ENCODE data around the gene SCNM1.

SCNM1 gene

GRCh38 chr1:151143057-151143435 lies 22.9 kb upstream of the SCNM1 start:
- H3K4me3 ChIP-seq (ENCODE audit: low read depth, low read length), result no peak overlapping the region
- no peak for TF ChIP-seq CTCF (IDR thresholded peaks at IDR 0.05; ENCODE audit: low read depth, low read length)

- TF ChIP-seq CTCF (IDR thresholded peaks at IDR 0.05; ENCODE audit: low read depth, low read length), result no peak
- no peak overlapping the region for H3K4me3 ChIP-seq (ENCODE audit: low read depth, low read length)
These were observed 22.0 kb upstream of the SCNM1 start for GRCh38 chr1:151143986-151144385.

- TF ChIP-seq CTCF (IDR thresholded peaks at IDR 0.05; ENCODE audit: low read depth, low read length), result no peak
- no peak overlapping the region for H3K4me3 ChIP-seq (ENCODE audit: low read depth, low read length)
These were observed 21.3 kb upstream of the SCNM1 start for GRCh38 chr1:151144474-151145303.

GRCh38 chr1:151145304-151146071 lies 20.5 kb upstream of the SCNM1 start:
- peak overlapping the region; percentile 69 for H3K4me3 ChIP-seq (ENCODE audit: low read depth, low read length)
- TF ChIP-seq CTCF (IDR thresholded peaks at IDR 0.05; ENCODE audit: low read depth, low read length), result no peak

GRCh38 chr1:151146072-151146411 lies 19.9 kb upstream of the SCNM1 start:
- no peak for TF ChIP-seq CTCF (IDR thresholded peaks at IDR 0.05; ENCODE audit: low read depth, low read length)
- H3K4me3 ChIP-seq (ENCODE audit: low read depth, low read length), result peak overlapping the region; percentile 69

- H3K4me3 ChIP-seq (ENCODE audit: low read depth, low read length), result peak within 1 kb of the TSS; percentile 69
- no peak for TF ChIP-seq CTCF (IDR thresholded peaks at IDR 0.05; ENCODE audit: low read depth, low read length)
These were observed 19.4 kb upstream of the SCNM1 start, which contains the start of gene SEMA6C for GRCh38 chr1:151146412-151147131. TSS of gene SEMA6C (minus strand) at chr1:151146631. CDS start at chr1:151142621, 4,010 bp downstream.

Measured in WI38 (cell line).